Prostate gland (tissue), 2 donors: ENCODE results near the gene PNLIPRP1. TPM values are rescaled to one million over a fixed set of nuclear protein-coding genes. Genes with fewer than 3 reads are reported as not detected.

ENCODE experiments used
- DNase-seq: peaks from one replicate; pipeline ENCODE4 v3.0.0-alpha.2; 2019; ENCODE audit warnings: low spot score
- H3K27ac ChIP-seq, 2 donors: fragments of 200-600 bp; sonication (generic); 2 replicates each; pipeline ENCODE4 v1.5.1; 2017 to 2019
- H3K27me3 ChIP-seq: fragments of 200-600 bp; sonication (generic); replicated peaks from 2 replicates; pipeline ENCODE4 v1.5.1; 2019; ENCODE audit not compliant: insufficient read depth
- H3K36me3 ChIP-seq, 2 donors: fragments of 200-600 bp; sonication (generic); 1 replicate in 1 of 2; 2 replicates in 1 of 2; pipeline versions ENCODE4 v1.5.1 to v1.8.1; 2017 to 2019
- H3K4me1 ChIP-seq: fragments of 200-600 bp; sonication (generic); replicated peaks from 2 replicates; pipeline ENCODE4 v1.5.1; 2019
- H3K4me3 ChIP-seq, 2 donors: fragments of 200-600 bp; sonication (generic); 2 replicates each; pipeline ENCODE4 v1.5.1; 2017 to 2019
- H3K9me3 ChIP-seq: fragments of 200-600 bp; sonication (generic); 2 replicates; pipeline ENCODE4 v1.5.1; 2017
- POLR2A ChIP-seq: fragments of 450-650 bp; IDR thresholded peaks from one replicate; pipeline ENCODE4 v1.6.1; 2016; ENCODE audit warnings: antibody characterized with exemption, mild to moderate bottlenecking
- POLR2AphosphoS5 ChIP-seq: sonication (generic); formaldehyde crosslinking; IDR thresholded peaks from one replicate; pipeline ENCODE4 v1.6.1; 2017; ENCODE audit warnings: antibody characterized with exemption
- WGBS: methylation state at CpG from one replicate; pipeline ENCODE4 v1.1.5; 2018; 5-methylcytosine and 5-hydroxymethylcytosine counted together
- intact Hi-C: fragments of 100-400 bp; cut with DNase I; formaldehyde crosslinking; loops from one replicate; pipeline ENCODE4 v1.14.2; 2022
- total RNA-seq, 2 donors: library from RNA; depleted of rRNA; stranded (reverse); fragments of >200 nt; gene quantifications; one replicate each; pipeline ENCODE4 v1.1.0, GENCODE V29; 2016
- TF ChIP-seq, protein P1 (sequence below), 4 experiments: fragments of 200-600 bp in 2 of 4; fragments of 450-650 bp in 2 of 4; sonication (generic) in 2 of 4; IDR thresholded peaks; 1 replicate in 3 of 4; 2 replicates in 1 of 4; pipeline ENCODE4 v1.5.1; 2016 to 2019; ENCODE audit warnings: antibody characterized with exemption in 4 of 4, mild to moderate bottlenecking in 2 of 4, moderate library complexity in 2 of 4

The PNLIPRP1 gene
- total RNA-seq, 2 donors from 2014 or later: not detected

DNA sequence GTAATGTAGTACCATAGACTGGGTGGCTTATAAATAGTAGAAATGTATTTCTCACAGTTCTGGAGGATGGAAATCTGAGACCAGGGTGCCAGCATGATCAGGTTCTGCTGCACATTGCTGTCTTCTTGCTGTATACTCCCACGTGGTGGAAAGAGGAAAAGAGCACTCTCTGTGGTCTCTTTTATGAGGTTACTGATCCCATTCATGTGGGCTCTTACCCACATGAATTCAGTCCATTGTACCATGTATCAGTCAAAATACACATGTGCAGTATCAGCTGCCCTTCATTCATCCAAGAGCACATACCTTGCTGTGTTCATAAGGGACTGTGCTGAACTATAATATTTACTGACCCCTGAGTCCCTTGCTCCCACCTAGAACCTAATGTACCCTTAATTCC, 47.1 kb downstream of the PNLIPRP1 start:
- no peak for DNase-seq
- Histone ChIP-seq H3K36me3 (no peaks in the 10 kb centered on the region), H3K4me3 (no peak overlapping the region), H3K27me3 (no peaks in the 10 kb centered on the region), H3K27ac (no peak overlapping the region), H3K9me3 (no peaks in the 10 kb centered on the region), H3K4me1 (no peaks in the 10 kb centered on the region)
- TF ChIP-seq, protein P1, sequence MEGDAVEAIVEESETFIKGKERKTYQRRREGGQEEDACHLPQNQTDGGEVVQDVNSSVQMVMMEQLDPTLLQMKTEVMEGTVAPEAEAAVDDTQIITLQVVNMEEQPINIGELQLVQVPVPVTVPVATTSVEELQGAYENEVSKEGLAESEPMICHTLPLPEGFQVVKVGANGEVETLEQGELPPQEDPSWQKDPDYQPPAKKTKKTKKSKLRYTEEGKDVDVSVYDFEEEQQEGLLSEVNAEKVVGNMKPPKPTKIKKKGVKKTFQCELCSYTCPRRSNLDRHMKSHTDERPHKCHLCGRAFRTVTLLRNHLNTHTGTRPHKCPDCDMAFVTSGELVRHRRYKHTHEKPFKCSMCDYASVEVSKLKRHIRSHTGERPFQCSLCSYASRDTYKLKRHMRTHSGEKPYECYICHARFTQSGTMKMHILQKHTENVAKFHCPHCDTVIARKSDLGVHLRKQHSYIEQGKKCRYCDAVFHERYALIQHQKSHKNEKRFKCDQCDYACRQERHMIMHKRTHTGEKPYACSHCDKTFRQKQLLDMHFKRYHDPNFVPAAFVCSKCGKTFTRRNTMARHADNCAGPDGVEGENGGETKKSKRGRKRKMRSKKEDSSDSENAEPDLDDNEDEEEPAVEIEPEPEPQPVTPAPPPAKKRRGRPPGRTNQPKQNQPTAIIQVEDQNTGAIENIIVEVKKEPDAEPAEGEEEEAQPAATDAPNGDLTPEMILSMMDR (IDR thresholded peaks at IDR 0.05): no peak
- no peak for TF ChIP-seq POLR2AphosphoS5
- TF ChIP-seq POLR2A: no peak
- intact Hi-C loops: no loop called here
- WGBS: 13% methylated on average over 1 of the region's 1 CpG

DNA sequence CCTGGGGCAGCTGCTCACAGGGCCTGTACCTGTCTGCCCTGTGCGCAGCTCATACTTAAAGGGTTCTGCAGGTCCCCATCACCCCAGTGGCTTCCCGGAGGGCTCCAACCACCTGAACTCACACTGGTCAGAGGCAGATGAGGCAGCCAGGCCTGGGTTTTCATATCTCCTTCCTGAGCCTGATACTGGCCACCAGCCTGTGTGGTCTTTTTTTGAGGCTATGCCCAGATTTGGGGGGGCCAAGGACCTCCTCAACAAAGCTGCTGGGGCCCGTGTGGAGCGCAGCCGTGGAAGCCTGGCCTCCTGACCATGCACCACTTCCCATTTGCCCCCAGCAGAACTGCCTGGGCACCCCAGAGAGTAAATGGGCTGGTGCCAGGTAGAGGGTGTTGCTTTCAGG, 55.7 kb downstream of the PNLIPRP1 start:
- Histone ChIP-seq H3K9me3 (no peaks in the 10 kb centered on the region), H3K27ac (no peak overlapping the region), H3K36me3 (no peaks in the 10 kb centered on the region), H3K27me3 (no peaks in the 10 kb centered on the region), H3K4me3 (no peak overlapping the region), H3K4me1 (no peaks in the 10 kb centered on the region)
- no peak for DNase-seq
- intact Hi-C loops: no loop called here
- no peak for TF ChIP-seq POLR2A
- no peak for TF ChIP-seq POLR2AphosphoS5
- TF ChIP-seq, protein P1 (IDR thresholded peaks at IDR 0.05): no peak
- WGBS: 98% methylated on average over 5 of the region's 5 CpGs

DNA sequence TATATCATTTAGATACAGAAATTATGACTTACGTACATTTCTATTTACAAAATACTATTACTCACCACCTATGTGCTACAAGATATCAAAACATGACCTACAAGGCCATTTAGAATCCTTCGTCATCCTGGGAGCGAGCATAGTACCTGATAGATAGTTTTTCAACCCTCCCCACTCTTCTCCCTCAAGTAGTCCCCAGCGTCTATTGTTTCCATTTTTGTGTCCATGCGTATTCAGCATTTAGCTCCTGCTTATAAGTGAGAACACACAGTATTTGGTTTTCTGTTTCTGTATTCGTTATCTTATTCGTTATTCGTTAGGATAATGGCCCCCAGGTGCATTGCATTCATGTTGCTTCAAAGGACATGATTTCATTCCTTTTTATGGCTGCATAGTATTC, 58.1 kb downstream of the PNLIPRP1 start:
- H3K4me1 ChIP-seq: no peaks in the 10 kb centered on the region
- H3K36me3 ChIP-seq: no peaks in the 10 kb centered on the region
- H3K9me3 ChIP-seq: no peaks in the 10 kb centered on the region
- no peak overlapping the region for H3K27ac ChIP-seq
- TF ChIP-seq POLR2A (no peak), POLR2AphosphoS5 (no peak)
- TF ChIP-seq, protein P1 (IDR thresholded peaks at IDR 0.05): no peak
- no peak overlapping the region for H3K4me3 ChIP-seq
- H3K27me3 ChIP-seq: no peaks in the 10 kb centered on the region
- intact Hi-C loops: no loop called here
- no peak for DNase-seq
- 80% methylated on average over 8 of the region's 8 CpGs for WGBS

DNA sequence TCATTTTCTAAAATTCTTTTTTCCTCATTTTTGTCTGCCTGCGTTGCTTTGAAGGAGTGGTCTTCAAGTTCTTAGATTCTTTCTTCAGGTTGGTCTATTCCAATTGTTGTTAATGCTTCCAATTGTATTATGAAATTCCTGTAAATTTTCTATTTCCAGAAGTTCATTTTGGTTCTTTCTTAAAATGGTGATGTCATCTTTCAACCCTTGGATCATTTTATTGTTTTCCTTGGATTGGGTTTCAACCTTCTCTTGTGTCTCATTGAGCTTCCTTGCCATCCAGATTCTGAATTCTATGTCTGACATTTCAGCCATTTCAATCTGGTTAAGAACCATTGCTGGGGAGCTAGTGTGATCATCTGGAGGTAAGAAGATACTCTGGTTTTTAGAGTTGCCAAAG, 63.1 kb downstream of the PNLIPRP1 start:
- Histone ChIP-seq H3K4me1 (no peaks in the 10 kb centered on the region), H3K36me3 (no peaks in the 10 kb centered on the region), H3K27ac (no peak overlapping the region), H3K9me3 (no peaks in the 10 kb centered on the region), H3K4me3 (no peak overlapping the region), H3K27me3 (no peaks in the 10 kb centered on the region)
- no peak for DNase-seq
- WGBS: 77% methylated on average over 1 of the region's 1 CpG
- no peak for TF ChIP-seq POLR2AphosphoS5
- TF ChIP-seq, protein P1 (IDR thresholded peaks at IDR 0.05): no peak
- no peak for TF ChIP-seq POLR2A
- intact Hi-C loops: no loop called here

DNA sequence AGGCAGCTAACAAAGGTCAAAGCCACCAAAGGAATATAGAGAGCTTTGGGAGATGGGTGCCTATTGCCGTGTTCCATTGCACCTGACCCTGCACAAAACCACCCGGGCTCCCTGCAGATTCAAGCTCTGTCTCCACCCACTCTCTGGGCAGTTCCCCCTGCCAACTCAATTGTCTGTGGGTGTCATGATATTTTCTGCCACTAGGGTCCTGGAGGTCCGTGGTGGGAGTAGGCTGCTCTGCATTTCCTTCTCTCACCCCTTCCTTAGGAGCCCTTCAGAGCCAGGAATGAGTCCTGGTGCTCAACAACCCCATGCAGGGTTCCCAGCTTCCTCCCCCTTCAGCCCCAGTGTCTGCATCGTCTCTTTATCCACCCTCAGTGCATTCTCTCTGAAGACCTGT, 64.1 kb downstream of the PNLIPRP1 start:
- Histone ChIP-seq H3K4me1 (no peaks in the 10 kb centered on the region), H3K27ac (no peak overlapping the region), H3K4me3 (no peak overlapping the region), H3K9me3 (no peaks in the 10 kb centered on the region), H3K27me3 (no peaks in the 10 kb centered on the region), H3K36me3 (no peaks in the 10 kb centered on the region)
- TF ChIP-seq, protein P1 (IDR thresholded peaks at IDR 0.05): no peak
- no peak for TF ChIP-seq POLR2A
- no peak for DNase-seq
- 56% methylated on average over 4 of the region's 4 CpGs for WGBS
- intact Hi-C loops: no loop called here
